Keratinocyte (primary cell): Measurements from ENCODE around the gene IFRD2.

Experiments used
- EZH2 ChIP-seq: IDR thresholded peaks from one replicate; pipeline ENCODE4 v1.6.1; 2012; ENCODE audit warnings: inconsistent platforms, mild to moderate bottlenecking, low read length, moderate library complexity
- TF ChIP-seq, protein P1 (sequence below), 3 experiments: IDR thresholded peaks in 1 of 3; conservative IDR thresholded peaks in 1 of 3; optimal IDR thresholded peaks in 1 of 3; 2 replicates in 2 of 3; 3 replicates in 1 of 3; pipeline versions ENCODE3 to v1.5.1; 2011; ENCODE audit warnings: low read length in 3 of 3, mild to moderate bottlenecking in 3 of 3, moderate library complexity in 2 of 3, control low read depth in 1 of 3, inconsistent platforms in 1 of 3; ENCODE audit not compliant: insufficient read depth in 2 of 3; ENCODE audit errors: extremely low read depth in 1 of 3

DNA sequence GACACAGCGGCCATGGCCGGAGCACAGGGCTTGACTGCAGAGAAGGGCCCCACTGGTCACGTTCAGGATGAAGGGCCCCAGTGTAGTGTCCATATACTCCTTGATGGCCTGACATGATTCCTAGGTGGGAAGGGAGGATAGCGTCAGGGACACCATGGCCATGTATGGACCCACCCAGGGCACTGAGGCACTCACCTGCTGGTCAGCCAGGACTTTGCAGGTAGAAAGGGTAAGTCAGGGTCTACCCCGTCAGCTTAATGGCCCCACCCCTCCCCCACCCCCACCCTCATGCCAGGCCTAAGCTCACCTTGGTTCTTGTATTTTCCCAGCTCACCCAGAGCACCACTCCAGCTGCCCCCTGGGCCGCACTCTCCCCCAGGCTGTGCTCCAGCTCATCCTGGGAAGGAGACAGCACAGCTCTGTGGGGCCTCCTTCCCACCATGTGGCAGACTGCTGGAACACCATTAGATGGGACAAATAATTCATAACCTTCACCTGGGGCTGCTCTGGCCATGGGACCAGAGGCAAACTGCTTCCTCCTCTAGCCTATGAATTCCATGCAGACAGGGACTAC is 8.5 kb upstream of the IFRD2 start:
- TF ChIP-seq, protein P1, sequence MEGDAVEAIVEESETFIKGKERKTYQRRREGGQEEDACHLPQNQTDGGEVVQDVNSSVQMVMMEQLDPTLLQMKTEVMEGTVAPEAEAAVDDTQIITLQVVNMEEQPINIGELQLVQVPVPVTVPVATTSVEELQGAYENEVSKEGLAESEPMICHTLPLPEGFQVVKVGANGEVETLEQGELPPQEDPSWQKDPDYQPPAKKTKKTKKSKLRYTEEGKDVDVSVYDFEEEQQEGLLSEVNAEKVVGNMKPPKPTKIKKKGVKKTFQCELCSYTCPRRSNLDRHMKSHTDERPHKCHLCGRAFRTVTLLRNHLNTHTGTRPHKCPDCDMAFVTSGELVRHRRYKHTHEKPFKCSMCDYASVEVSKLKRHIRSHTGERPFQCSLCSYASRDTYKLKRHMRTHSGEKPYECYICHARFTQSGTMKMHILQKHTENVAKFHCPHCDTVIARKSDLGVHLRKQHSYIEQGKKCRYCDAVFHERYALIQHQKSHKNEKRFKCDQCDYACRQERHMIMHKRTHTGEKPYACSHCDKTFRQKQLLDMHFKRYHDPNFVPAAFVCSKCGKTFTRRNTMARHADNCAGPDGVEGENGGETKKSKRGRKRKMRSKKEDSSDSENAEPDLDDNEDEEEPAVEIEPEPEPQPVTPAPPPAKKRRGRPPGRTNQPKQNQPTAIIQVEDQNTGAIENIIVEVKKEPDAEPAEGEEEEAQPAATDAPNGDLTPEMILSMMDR (optimal IDR thresholded peaks at IDR 0.05 in 1 of 3, IDR thresholded peaks at IDR 0.05 in 1 of 3, conservative IDR thresholded peaks at IDR 0.05 in 1 of 3; ENCODE audit: extremely low read depth in 1 of 3, insufficient read depth in 2 of 3, low read length in 3 of 3): no peak
- no peak for TF ChIP-seq EZH2
